Esophagus squamous epithelium (tissue), 5 donors: ENCODE results near the gene EEF1A1. TPM values are rescaled to one million over a fixed set of nuclear protein-coding genes. Genes with fewer than 3 reads are reported as not detected.
"Not testable (repeated sequence)": the region's sequence is repeated elsewhere in the genome, so short reads cannot be mapped to it uniquely, and the experiment has no call there.

ENCODE experiments used
- DNase-seq: peaks from one replicate; lab custom pipeline; 2025; lab: John Stamatoyannopoulos, UW
- H3K27ac ChIP-seq, 4 donors: fragments of 200-600 bp; sonication (generic); one replicate each; pipeline ENCODE4 v1.5.1; 2016 to 2019; ENCODE audit warnings: mild to moderate bottlenecking in 1 of 4
- H3K27me3 ChIP-seq, 4 donors: fragments of 200-600 bp; sonication (generic); 1 replicate in 3 of 4; 2 replicates in 1 of 4; pipeline versions ENCODE4 v1.5.1 to v1.6.0; 2017 to 2021; ENCODE audit warnings: antibody characterized with exemption in 1 of 4
- H3K36me3 ChIP-seq, 3 donors: fragments of 200-600 bp; sonication (generic); one replicate each; pipeline ENCODE4 v1.5.1; 2016 to 2019
- H3K4me1 ChIP-seq, 3 donors: fragments of 200-600 bp; sonication (generic); one replicate each; pipeline ENCODE4 v1.5.1; 2017 to 2019
- H3K4me3 ChIP-seq, 4 donors: fragments of 200-600 bp; sonication (generic); 1 replicate in 3 of 4; 2 replicates in 1 of 4; pipeline ENCODE4 v1.5.1; 2016 to 2019; ENCODE audit warnings: mild to moderate bottlenecking in 2 of 4, moderate library complexity in 1 of 4
- H3K9me3 ChIP-seq, 3 donors: fragments of 200-600 bp; sonication (generic); one replicate each; pipeline ENCODE4 v1.5.1; 2016 to 2019
- CTCF ChIP-seq, 6 experiments: fragments of 450-650 bp in 4 of 6; fragments of 200-600 bp in 2 of 6; sonication (generic) in 2 of 6; IDR thresholded peaks; one replicate each; pipeline ENCODE4 v1.5.1; 2016 to 2019; ENCODE audit warnings: antibody characterized with exemption in 6 of 6, mild to moderate bottlenecking in 4 of 6, moderate library complexity in 4 of 6
- POLR2A ChIP-seq, 4 donors: fragments of 450-650 bp; IDR thresholded peaks; one replicate each; pipeline ENCODE4 v1.6.1; 2017; ENCODE audit warnings: antibody characterized with exemption in 4 of 4, mild to moderate bottlenecking in 4 of 4, moderate library complexity in 3 of 4
- WGBS, 2 donors: methylation state at CpG; one replicate each; pipeline ENCODE4 v1.1.5; 2018; 5-methylcytosine and 5-hydroxymethylcytosine counted together
- intact Hi-C: fragments of 100-400 bp; cut with DNase I; formaldehyde crosslinking; loops from one replicate; pipeline ENCODE4 v1.15.0; 2022
- total RNA-seq, 4 donors: library from RNA; depleted of rRNA; stranded (reverse); fragments of >200 nt; gene quantifications; one replicate each; pipeline ENCODE4 v1.1.0, GENCODE V29; 2016
- donor health status: DM: yes; HTN: yes; CAD: no.

Gene EEF1A1
- total RNA-seq, 4 donors from 2014 or later: 4,136 to 11,610 (median 7,059) TPM

DNA sequence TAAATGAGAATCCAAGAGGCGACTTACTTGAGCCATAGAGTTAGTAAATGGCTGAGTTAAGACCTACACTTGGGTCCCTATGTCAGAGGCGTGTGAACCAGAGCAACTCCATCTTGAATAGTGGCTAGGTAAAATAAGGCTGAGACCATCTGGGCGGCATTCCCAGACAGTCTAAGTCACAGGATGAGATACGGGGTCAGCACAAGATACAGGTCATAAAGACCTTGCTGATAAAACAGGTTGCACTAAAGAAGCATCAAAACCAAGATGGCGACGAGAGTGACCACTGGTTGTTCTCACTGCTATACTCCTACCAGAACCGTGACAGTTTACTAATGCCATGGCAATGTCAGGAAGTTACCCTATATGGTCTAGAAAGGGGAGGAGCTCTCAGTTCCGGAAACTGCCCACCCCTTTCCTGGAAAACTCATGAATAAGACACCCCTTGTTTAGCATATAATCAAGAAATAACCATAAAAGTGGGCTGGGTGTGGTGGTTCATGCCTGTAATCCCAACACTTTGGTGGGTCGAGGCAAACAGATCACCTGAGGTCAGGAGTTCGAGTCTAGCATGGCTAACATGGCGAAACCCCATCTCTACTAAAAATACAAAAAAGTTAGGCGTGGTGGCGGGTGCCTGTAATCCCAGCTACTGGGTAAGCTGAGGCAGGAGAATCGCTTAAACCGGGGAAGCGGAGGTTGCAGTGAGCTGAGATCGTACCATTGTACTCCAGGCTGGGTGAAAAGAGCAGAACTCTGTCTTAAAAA lies 43.9 kb upstream of the EEF1A1 start:
- DNase-seq: no peak
- Histone ChIP-seq H3K27me3 (no peaks in the 10 kb centered on the region), H3K27ac (no peak overlapping the region), H3K4me3 (no peak overlapping the region), H3K36me3 (no peaks in the 10 kb centered on the region), H3K9me3 (no peaks in the 10 kb centered on the region), H3K4me1 (peaks cover 0 to 16% (median 5%) of the 10 kb centered on the region in 3 donors)
- intact Hi-C loops: no loop called here
- WGBS, 2 donors: 90 to 92% methylated on average over 17 of the region's 17 CpGs
- no peak for TF ChIP-seq POLR2A (IDR thresholded peaks at IDR 0.05)
- TF ChIP-seq CTCF (IDR thresholded peaks at IDR 0.05): no peak

DNA sequence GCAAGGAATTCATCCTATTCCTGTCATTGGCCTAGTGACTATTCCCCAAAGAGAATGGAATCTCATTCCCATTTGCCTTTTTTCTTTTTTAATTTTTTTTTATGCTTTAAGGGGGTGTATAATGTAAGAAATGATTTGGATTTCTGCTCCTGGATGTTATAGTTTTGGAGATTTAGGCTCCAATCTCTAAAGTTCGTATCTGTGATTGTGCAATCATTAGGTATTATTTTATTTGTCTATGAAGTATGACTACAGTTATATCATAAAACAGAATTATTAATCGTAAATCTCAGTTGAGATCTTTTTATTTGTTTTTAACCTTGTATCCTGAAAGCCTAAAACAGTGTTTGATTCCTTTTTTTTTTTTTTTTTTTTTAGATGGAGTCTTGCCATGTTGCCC lies 41.7 kb upstream of the EEF1A1 start:
- TF ChIP-seq POLR2A (IDR thresholded peaks at IDR 0.05): no peak
- TF ChIP-seq CTCF (IDR thresholded peaks at IDR 0.05): no peak
- 80 to 83% methylated on average over 2 of the region's 2 CpGs for WGBS, 2 donors
- no peaks in the 10 kb centered on the region for H3K9me3 ChIP-seq

GRCh38 chr6:73560853-73561407 lies 40.1 kb upstream of the EEF1A1 start:
- intact Hi-C loops: no loop called here
- Histone ChIP-seq H3K27me3 (no peaks in the 10 kb centered on the region), H3K4me1 (peaks cover 0 to 7% (median 0%) of the 10 kb centered on the region in 3 donors), H3K27ac (peak overlapping the region in 1 of 4 donors; percentile 25), H3K9me3 (no peaks in the 10 kb centered on the region), H3K4me3 (no peak overlapping the region), H3K36me3 (no peaks in the 10 kb centered on the region)
- WGBS, 2 donors: 67 to 69% methylated on average over 9 of the region's 9 CpGs
- DNase-seq: no peak
- TF ChIP-seq CTCF (IDR thresholded peaks at IDR 0.05): no peak
- no peak for TF ChIP-seq POLR2A (IDR thresholded peaks at IDR 0.05)

More for the DNA sequence above, 41.7 kb upstream of the EEF1A1 start:
- intact Hi-C loops: no loop called here
- Histone ChIP-seq H3K4me3 (no peak overlapping the region), H3K27ac (no peak overlapping the region), H3K27me3 (no peaks in the 10 kb centered on the region), H3K4me1 (peaks cover 0 to 16% (median 5%) of the 10 kb centered on the region in 3 donors), H3K36me3 (no peaks in the 10 kb centered on the region)
- DNase-seq: no peak

DNA sequence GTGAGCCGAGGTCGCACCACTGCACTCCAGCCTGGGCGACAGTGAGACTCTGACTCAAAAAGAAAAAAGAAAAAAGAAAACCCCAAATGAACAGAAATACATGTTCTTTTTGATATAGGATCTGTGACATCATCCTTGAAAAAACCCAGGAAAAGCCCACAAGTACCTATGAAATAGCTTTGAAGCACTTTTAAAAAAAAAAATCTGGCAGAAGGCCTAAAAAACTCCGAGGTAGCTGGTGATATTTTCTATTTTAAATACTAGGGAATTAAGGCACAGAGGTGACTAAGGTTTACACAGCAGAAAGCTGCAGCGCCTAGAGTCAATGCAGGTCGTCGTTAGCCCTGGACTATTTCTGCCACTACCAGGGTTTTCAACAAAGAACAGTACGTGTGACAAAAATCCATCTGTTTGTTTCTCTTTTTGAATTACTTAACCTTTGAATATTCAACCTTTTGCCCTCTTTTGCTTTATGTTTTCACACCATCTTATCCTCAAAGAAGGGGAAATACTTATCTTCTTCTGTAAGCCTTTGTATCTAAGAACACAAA lies 39.4 kb upstream of the EEF1A1 start:
- Histone ChIP-seq H3K4me1 (peaks cover 0 to 7% (median 0%) of the 10 kb centered on the region in 3 donors), H3K36me3 (no peaks in the 10 kb centered on the region), H3K27me3 (no peaks in the 10 kb centered on the region), H3K27ac (no peak overlapping the region), H3K4me3 (no peak overlapping the region), H3K9me3 (no peaks in the 10 kb centered on the region)
- no peak for DNase-seq
- 52 to 56% methylated on average over 5 to 8 of the region's 8 CpGs for WGBS, 2 donors
- TF ChIP-seq CTCF (IDR thresholded peaks at IDR 0.05): no peak
- TF ChIP-seq POLR2A (IDR thresholded peaks at IDR 0.05): no peak
- intact Hi-C loops: no loop called here

GRCh38 chr6:73559399-73559794 lies 38.6 kb upstream of the EEF1A1 start:
- H3K27me3 ChIP-seq, H3K4me1 ChIP-seq, intact Hi-C loops, H3K9me3 ChIP-seq, H3K4me3 ChIP-seq, H3K36me3 ChIP-seq, H3K27ac ChIP-seq, DNase-seq: not testable (repeated sequence)
- WGBS, 2 donors: 92 to 100% methylated on average over 8 to 12 of the region's 12 CpGs
